ENCODE measurements around the gene FBLN1. TPM values are rescaled to one million over a fixed set of nuclear protein-coding genes. Genes with fewer than 3 reads are reported as not detected.

The FBLN1 gene
- total RNA-seq, 1 donor from 2014 or later, result 186 TPM

- DNase-seq (ENCODE audit: low spot score), result peak; percentile 57
- Mint-ChIP-seq H3K27me3 (ENCODE audit: low read depth) (no peaks in the 10 kb centered on the region), H3K9me3 (ENCODE audit: low read depth) (no peaks in the 10 kb centered on the region), H3K36me3 (ENCODE audit: low read depth) (peaks cover 10% of the 10 kb centered on the region), H3K4me1 (ENCODE audit: low read depth) (peaks cover 16% of the 10 kb centered on the region), H3K4me3 (ENCODE audit: unreplicated experiment) (no peak overlapping the region), H3K27ac (ENCODE audit: unreplicated experiment) (no peak overlapping the region)
- no peak for TF ChIP-seq CTCF (IDR thresholded peaks at IDR 0.05)
Measured at GRCh38 chr22:45599836-45600577, 97.3 kb downstream of the FBLN1 start.

DNA sequence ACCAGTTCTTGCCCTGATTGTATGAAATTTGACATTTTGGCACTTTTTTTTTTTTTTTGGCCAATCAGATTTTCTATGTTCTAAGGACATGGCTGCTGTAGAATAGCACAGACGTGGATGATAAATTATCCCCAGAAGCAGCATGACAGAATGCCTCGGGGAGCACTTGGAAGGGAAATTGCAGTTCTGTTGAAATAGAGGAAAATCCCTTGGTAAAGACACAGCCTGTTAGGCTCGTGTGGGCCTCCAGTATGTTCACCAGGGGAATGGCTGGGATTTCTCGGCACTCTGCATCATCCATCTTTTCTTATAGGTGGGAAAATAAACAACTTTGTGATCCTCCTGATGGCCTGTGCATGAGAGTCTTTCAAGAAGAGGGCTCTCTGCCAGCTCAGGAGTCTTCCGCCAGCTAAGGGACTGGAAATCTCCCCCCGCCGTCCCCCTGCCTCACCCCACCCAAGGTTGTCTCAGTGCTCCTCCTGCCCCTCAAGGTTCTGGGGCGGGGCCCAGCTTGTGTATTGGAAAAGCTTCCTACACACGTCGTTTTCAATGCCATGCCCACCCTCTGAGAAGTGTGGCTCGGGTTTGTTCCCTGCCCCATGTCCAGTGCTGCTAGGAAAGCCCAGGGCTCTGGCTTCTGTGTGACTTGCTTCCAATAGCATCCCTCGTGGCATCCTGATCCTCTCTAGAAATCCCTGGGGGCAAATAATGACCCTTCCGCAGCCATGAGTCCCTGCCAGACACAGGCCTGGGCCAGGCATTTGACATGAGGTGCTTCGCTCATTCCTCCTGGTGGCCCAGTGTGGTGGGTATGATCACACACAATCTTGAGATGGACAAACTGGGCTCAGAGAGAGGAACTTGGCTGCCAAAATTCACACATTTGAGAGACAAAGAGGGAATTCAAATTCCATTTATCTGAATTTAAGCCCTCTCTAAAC is 98.4 kb downstream of the FBLN1 start:
- Mint-ChIP-seq H3K4me3 (ENCODE audit: unreplicated experiment) (no peak overlapping the region), H3K36me3 (ENCODE audit: low read depth) (peaks cover 10% of the 10 kb centered on the region), H3K27me3 (ENCODE audit: low read depth) (no peaks in the 10 kb centered on the region), H3K4me1 (ENCODE audit: low read depth) (peaks cover 20% of the 10 kb centered on the region), H3K9me3 (ENCODE audit: low read depth) (no peaks in the 10 kb centered on the region), H3K27ac (ENCODE audit: unreplicated experiment) (no peak overlapping the region)
- peak; percentile 59 for DNase-seq (ENCODE audit: low spot score)
- no peak for TF ChIP-seq CTCF (IDR thresholded peaks at IDR 0.05)

DNA sequence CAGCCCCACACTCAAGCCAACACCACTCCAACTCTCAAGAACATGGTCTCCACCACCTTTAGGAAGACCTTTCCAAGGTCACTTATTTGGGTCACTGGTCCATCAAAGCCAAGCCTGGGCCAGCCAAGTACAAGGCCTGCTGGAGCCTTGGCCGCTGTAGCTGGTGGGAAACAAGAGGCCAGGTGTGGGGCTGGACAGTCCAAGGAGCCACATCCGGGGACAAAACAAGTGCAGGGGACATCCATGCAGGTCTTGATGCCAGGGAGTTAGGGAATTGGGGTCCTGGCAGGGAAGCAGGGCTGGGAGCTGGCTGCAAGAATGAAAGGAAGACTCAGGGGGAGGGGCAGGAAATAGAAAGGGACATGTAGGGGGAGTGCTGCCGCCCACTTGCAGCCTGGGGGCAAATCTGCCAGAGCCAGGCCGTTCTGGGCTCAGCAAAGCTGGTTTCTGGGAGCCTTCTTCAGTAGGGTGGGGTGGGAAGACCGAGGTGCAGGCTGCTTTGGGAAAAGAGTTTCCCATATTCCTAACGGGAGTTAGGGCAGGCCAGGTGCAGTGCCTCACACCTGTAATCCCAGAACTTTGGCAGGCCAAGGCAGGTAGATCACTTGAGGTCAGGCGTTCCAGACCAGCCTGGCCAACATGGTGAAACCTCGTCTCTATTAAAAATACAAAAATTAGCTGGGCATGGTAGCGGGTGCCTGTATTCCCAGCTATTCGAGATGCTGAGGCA is 99.5 kb downstream of the FBLN1 start:
- peak; percentile 52 for DNase-seq (ENCODE audit: low spot score)
- Mint-ChIP-seq H3K4me1 (ENCODE audit: low read depth) (peaks cover 20% of the 10 kb centered on the region), H3K27ac (ENCODE audit: unreplicated experiment) (peak overlapping the region; percentile 57), H3K4me3 (ENCODE audit: unreplicated experiment) (no peak overlapping the region), H3K27me3 (ENCODE audit: low read depth) (no peaks in the 10 kb centered on the region), H3K36me3 (ENCODE audit: low read depth) (peaks cover 12% of the 10 kb centered on the region), H3K9me3 (ENCODE audit: low read depth) (no peaks in the 10 kb centered on the region)
- no peak for TF ChIP-seq CTCF (IDR thresholded peaks at IDR 0.05)

DNA sequence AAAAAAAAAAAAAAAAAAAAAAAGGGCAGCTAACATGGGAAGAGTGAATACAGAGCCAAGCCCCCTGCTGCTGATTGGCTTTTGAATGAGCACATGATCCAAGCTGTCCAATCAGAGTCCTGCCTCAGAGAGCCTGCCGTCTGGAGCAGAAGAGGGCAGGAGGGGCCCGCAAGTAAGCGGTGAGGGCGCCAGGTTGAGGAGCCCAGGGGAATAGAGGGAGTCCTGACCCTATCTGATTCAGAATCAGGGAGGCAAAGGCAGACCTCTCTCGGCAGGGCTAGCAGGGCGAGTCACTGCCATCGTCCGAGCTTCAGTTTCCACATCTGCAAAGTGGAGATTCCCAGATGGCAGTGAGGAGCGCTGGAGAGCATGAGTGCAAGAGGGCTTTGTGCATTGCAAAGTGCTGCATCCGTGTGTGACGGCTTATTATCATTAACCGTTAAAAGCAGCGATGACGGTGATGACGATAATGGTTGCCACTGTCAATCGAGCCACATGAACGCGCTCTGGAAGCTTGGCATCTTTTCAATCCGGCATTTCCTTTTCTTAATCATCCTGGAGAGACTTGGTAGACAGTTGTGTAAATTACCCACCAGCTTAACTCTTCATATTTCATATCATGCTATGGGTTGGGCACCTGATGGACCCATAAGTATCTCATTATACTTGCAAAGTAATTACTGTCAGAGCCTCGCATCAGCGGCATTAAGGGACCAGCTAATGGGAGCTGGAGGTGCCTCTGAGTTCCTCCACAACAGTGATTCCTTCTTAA is 100.3 kb downstream of the FBLN1 start:
- Mint-ChIP-seq H3K36me3 (ENCODE audit: low read depth) (peaks cover 12% of the 10 kb centered on the region), H3K27ac (ENCODE audit: unreplicated experiment) (no peak overlapping the region), H3K27me3 (ENCODE audit: low read depth) (no peaks in the 10 kb centered on the region), H3K4me3 (ENCODE audit: unreplicated experiment) (peak overlapping the region; percentile 31), H3K9me3 (ENCODE audit: low read depth) (no peaks in the 10 kb centered on the region), H3K4me1 (ENCODE audit: low read depth) (peaks cover 20% of the 10 kb centered on the region)
- TF ChIP-seq CTCF (IDR thresholded peaks at IDR 0.05), result no peak
- peak; percentile 48 for DNase-seq (ENCODE audit: low spot score)

All from chondrocyte (in vitro differentiated cells).